Sigmoid colon (tissue), 3 donors: ENCODE data around the gene EHD2.
"Not testable (repeated sequence)": the region's sequence is repeated elsewhere in the genome, so short reads cannot be mapped to it uniquely, and the experiment has no call there.

Experiments
- POLR2A ChIP-seq, 2 donors: fragments of 450-650 bp; IDR thresholded peaks; one replicate each; pipeline ENCODE4 v1.6.1; 2016; ENCODE audit warnings: antibody characterized with exemption in 2 of 2, mild to moderate bottlenecking in 2 of 2, moderate library complexity in 2 of 2
- TF ChIP-seq, protein P1 (sequence below), 4 experiments: fragments of 450-650 bp in 3 of 4; fragments of 200-600 bp in 1 of 4; IDR thresholded peaks; one replicate each; pipeline ENCODE4 v1.5.1; 2016 to 2019; ENCODE audit warnings: antibody characterized with exemption in 4 of 4, mild to moderate bottlenecking in 3 of 4, moderate library complexity in 2 of 4

GRCh38 chr19:47728295-47728694, 15.1 kb downstream of the EHD2 start:
- TF ChIP-seq, protein P1, sequence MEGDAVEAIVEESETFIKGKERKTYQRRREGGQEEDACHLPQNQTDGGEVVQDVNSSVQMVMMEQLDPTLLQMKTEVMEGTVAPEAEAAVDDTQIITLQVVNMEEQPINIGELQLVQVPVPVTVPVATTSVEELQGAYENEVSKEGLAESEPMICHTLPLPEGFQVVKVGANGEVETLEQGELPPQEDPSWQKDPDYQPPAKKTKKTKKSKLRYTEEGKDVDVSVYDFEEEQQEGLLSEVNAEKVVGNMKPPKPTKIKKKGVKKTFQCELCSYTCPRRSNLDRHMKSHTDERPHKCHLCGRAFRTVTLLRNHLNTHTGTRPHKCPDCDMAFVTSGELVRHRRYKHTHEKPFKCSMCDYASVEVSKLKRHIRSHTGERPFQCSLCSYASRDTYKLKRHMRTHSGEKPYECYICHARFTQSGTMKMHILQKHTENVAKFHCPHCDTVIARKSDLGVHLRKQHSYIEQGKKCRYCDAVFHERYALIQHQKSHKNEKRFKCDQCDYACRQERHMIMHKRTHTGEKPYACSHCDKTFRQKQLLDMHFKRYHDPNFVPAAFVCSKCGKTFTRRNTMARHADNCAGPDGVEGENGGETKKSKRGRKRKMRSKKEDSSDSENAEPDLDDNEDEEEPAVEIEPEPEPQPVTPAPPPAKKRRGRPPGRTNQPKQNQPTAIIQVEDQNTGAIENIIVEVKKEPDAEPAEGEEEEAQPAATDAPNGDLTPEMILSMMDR (IDR thresholded peaks at IDR 0.05) = not testable (repeated sequence)
- TF ChIP-seq POLR2A (IDR thresholded peaks at IDR 0.05) = not testable (repeated sequence)
